Superior temporal gyrus (tissue), 1 donor: ENCODE results near the gene C1QTNF9.
"Not testable (repeated sequence)": the region's sequence is repeated elsewhere in the genome, so short reads cannot be mapped to it uniquely, and the experiment has no call there.

Experiments used
- DNase-seq: peaks from one replicate; pipeline ENCODE4 v3.0.0-alpha.2; 2016; ENCODE audit errors: extremely low spot score

The C1QTNF9 gene

GRCh38 chr13:24321416-24321815 is 12.0 kb downstream of the C1QTNF9 start:
- DNase-seq = not testable (repeated sequence)

- DNase-seq = not testable (repeated sequence)
Measured at GRCh38 chr13:24322470-24322869, 13.1 kb downstream of the C1QTNF9 start.

GRCh38 chr13:24323036-24323738 is 13.8 kb downstream of the C1QTNF9 start:
- no peak for DNase-seq

GRCh38 chr13:24323739-24324075 is 14.3 kb downstream of the C1QTNF9 start:
- no peak for DNase-seq

- not testable (repeated sequence) for DNase-seq
Measured at GRCh38 chr13:24327598-24327997, 18.2 kb downstream of the C1QTNF9 start.

GRCh38 chr13:24328145-24328544 is 18.8 kb downstream of the C1QTNF9 start:
- no peak for DNase-seq

- no peak for DNase-seq
Measured at GRCh38 chr13:24338721-24339120, 29.3 kb downstream of the C1QTNF9 start.

- DNase-seq = no peak
Measured at GRCh38 chr13:24339937-24340607, 30.7 kb downstream of the C1QTNF9 start.

GRCh38 chr13:24340608-24340955 is 31.2 kb downstream of the C1QTNF9 start:
- DNase-seq = no peak

- DNase-seq = no peak
Measured at GRCh38 chr13:24341439-24341838, 32.1 kb downstream of the C1QTNF9 start.

- no peak for DNase-seq
Measured at GRCh38 chr13:24348385-24348784, 39.0 kb downstream of the C1QTNF9 start.

- no peak for DNase-seq
Measured at GRCh38 chr13:24348797-24349515, 39.6 kb downstream of the C1QTNF9 start.

- not testable (repeated sequence) for DNase-seq
Measured at GRCh38 chr13:24349778-24350664, 40.6 kb downstream of the C1QTNF9 start.

GRCh38 chr13:24351423-24351822 is 42.0 kb downstream of the C1QTNF9 start:
- DNase-seq = no peak

GRCh38 chr13:24353736-24354135 is 44.4 kb downstream of the C1QTNF9 start:
- DNase-seq = no peak

GRCh38 chr13:24355103-24355502 is 45.7 kb downstream of the C1QTNF9 start:
- DNase-seq = no peak

GRCh38 chr13:24356270-24356669 is 46.9 kb downstream of the C1QTNF9 start:
- no peak for DNase-seq

GRCh38 chr13:24356837-24357236 is 47.5 kb downstream of the C1QTNF9 start:
- DNase-seq = no peak

- no peak for DNase-seq
Measured at GRCh38 chr13:24357756-24358155, 48.4 kb downstream of the C1QTNF9 start.

- DNase-seq = not testable (repeated sequence)
Measured at GRCh38 chr13:24358836-24359235, 49.5 kb downstream of the C1QTNF9 start.

GRCh38 chr13:24359252-24359651 is 49.9 kb downstream of the C1QTNF9 start:
- not testable (repeated sequence) for DNase-seq

- DNase-seq = no peak
Measured at GRCh38 chr13:24360106-24360505, 50.7 kb downstream of the C1QTNF9 start.
